IPS-15b (cell line): ENCODE data around the gene RAB11FIP4.

Experiments
- H3K27me3 ChIP-seq: one replicate; pipeline ENCODE4 v1.6.1; 2013; ENCODE audit warnings: low read length; ENCODE audit not compliant: control insufficient read depth, insufficient read depth
- H3K36me3 ChIP-seq: one replicate; pipeline ENCODE4 v1.6.1; 2013; ENCODE audit warnings: low read length; ENCODE audit not compliant: control insufficient read depth, insufficient read depth
- H3K4me1 ChIP-seq: one replicate; pipeline ENCODE4 v1.6.1; 2013; ENCODE audit warnings: mild to moderate bottlenecking, low read length; ENCODE audit not compliant: control insufficient read depth, insufficient read depth
- H3K4me3 ChIP-seq: one replicate; pipeline ENCODE4 v1.5.1; 2013; ENCODE audit warnings: low read depth, low read length
- H3K9ac ChIP-seq: one replicate; pipeline ENCODE4 v1.6.1; 2013; ENCODE audit warnings: low read depth, mild to moderate bottlenecking, low read length
- H3K9me3 ChIP-seq: one replicate; pipeline ENCODE4 v1.6.1; 2013; ENCODE audit warnings: mild to moderate bottlenecking, low read length; ENCODE audit not compliant: control insufficient read depth, insufficient read depth

Gene RAB11FIP4

DNA sequence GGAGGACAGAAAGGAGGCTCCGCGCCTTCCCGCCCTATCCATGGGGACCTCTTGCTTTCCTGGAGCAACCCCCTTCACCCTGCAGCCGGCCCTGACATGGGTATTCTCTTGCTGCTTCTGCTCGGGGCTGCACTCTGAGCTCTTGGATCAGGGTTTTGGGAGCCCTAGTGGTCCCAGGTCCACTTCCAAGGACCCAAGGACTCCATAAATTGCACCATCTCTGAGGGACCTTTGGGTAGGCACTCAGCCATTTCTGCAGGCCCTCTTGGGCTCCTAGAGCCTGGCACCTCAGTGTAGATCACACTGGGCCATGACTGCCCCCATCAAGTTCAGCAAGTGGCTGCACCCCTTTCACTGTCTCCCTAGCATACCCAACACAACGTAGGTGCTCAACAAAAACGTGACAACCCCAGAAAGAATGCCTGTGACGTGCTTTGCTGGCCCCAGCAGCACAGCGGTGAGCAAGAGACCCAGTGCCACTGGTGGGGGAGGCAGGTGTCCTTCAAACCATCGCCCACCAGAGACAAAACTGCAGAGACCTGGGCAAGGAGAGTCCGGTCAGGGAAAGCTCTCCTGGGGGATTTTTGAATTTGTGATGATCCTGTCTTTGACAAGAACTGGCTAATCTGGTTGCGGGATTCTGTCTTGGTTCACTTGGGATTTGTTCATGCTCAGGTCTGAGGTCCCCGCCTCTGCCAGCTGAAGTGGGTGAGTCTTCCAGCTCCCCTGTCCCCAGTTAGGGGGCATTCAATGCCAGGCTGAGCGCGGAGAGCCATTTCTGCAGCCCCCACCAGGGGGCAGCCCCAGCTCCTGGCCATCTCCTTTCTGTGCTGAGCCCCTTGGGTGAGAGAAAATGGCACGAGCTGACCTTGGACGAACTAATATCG lies 2.5 kb upstream of the RAB11FIP4 start:
- Histone ChIP-seq H3K36me3 (no peaks in the 10 kb centered on the region), H3K4me3 (peak overlapping the region; percentile 35), H3K9me3 (no peaks in the 10 kb centered on the region), H3K9ac (no peak overlapping the region), H3K27me3 (peaks cover 24% of the 10 kb centered on the region), H3K4me1 (peaks cover 4% of the 10 kb centered on the region)

- Histone ChIP-seq H3K4me1 (peaks cover 4% of the 10 kb centered on the region), H3K9me3 (no peaks in the 10 kb centered on the region), H3K27me3 (peaks cover 24% of the 10 kb centered on the region), H3K9ac (no peak overlapping the region), H3K36me3 (no peaks in the 10 kb centered on the region), H3K4me3 (peak overlapping the region; percentile 65)
Observed at GRCh38 chr17:31389657-31390381, 1.7 kb upstream of the RAB11FIP4 start.

GRCh38 chr17:31390426-31390747 lies 1.1 kb upstream of the RAB11FIP4 start:
- peaks cover 24% of the 10 kb centered on the region for H3K27me3 ChIP-seq
- no peaks in the 10 kb centered on the region for H3K9me3 ChIP-seq
- H3K4me1 ChIP-seq: peaks cover 4% of the 10 kb centered on the region
- no peak overlapping the region for H3K9ac ChIP-seq
- H3K36me3 ChIP-seq: no peaks in the 10 kb centered on the region
- H3K4me3 ChIP-seq: peak overlapping the region; percentile 65

DNA sequence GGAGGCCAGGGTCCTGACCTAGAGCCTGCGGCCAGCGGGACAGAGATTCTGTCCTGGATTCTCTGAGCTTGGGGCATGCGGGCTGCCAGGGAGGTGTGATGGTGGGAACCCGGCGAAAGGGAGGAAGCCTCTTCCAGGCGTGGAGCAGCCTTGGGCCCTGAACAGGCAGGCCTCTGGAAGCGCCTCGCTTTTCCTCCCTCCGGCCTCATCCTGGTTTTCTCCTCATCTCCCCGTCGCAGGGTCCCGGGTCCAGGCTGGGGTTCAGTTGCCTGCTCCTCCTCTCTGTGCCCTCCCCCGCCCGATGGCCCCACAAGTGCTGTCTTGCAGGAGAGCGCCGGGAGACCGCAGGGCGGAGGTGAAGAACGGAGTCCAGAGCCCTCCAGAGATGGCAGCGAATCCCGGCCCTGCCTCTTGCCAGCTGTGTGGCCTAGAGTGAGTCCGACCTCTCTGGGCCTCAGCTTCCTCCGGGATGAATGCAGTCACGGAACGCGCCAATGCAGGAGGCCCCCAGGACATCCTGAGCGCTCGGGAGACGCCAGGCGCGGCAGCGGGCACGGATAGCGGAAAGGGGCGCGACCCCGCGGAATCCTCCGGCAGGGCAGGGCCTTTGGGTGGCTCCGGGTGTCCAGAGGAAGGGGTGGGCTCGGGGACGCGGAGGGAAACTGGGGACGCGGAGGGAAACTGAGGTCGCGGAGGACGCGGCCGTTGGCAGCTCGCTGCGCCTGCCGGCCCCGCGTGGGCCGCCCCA lies 553 bp upstream of the RAB11FIP4 start:
- no peak overlapping the region for H3K9ac ChIP-seq
- peak overlapping the region; percentile 65 for H3K4me3 ChIP-seq
- H3K4me1 ChIP-seq: peaks cover 4% of the 10 kb centered on the region
- H3K27me3 ChIP-seq: peaks cover 24% of the 10 kb centered on the region
- H3K36me3 ChIP-seq: no peaks in the 10 kb centered on the region
- H3K9me3 ChIP-seq: no peaks in the 10 kb centered on the region

DNA sequence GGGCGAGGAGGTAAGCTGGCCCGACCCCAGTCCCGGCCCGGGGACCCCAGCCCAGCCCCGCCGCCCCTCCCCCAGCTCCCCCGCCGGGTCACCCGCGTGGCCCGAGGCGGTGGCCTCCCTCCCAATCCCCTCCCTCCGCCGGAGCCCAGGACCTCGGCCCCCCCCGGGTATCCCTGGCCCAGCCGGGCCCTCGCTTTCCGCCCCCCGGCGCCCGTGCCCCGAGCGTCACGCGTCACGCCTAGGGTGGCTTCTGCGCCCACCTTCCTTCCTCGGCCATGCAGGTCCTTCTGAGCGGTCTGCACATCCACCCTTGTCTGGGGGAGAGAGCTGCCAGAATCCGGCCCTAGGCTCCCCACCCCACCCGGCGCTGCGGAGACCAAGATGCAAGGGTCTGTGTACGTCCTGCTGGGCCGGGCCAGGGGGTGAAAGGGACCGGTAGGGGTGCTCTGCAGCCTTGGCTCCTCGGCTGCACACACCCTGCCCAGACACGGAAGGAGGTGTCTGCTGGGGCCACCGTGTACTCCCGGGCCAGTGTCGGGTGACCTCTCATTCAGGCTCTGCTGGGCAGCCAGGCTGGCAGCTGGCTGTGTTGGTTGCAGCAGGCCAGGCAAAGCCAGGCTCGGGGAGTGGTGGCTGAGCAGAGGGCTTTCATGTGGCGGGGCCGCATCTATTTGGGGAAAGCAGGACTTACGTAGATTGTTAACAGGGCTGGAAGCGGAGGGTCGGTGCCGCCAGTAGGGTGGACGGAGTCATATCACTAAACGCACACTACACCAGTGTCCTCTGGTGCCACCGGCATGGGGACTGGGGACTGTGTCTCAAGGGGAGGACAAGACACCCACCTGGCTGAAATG lies 754 bp downstream of the RAB11FIP4 start:
- Histone ChIP-seq H3K4me3 (peak overlapping the region; percentile 59), H3K36me3 (no peaks in the 10 kb centered on the region), H3K9ac (no peak overlapping the region), H3K4me1 (peaks cover 4% of the 10 kb centered on the region), H3K9me3 (no peaks in the 10 kb centered on the region), H3K27me3 (peaks cover 24% of the 10 kb centered on the region)

DNA sequence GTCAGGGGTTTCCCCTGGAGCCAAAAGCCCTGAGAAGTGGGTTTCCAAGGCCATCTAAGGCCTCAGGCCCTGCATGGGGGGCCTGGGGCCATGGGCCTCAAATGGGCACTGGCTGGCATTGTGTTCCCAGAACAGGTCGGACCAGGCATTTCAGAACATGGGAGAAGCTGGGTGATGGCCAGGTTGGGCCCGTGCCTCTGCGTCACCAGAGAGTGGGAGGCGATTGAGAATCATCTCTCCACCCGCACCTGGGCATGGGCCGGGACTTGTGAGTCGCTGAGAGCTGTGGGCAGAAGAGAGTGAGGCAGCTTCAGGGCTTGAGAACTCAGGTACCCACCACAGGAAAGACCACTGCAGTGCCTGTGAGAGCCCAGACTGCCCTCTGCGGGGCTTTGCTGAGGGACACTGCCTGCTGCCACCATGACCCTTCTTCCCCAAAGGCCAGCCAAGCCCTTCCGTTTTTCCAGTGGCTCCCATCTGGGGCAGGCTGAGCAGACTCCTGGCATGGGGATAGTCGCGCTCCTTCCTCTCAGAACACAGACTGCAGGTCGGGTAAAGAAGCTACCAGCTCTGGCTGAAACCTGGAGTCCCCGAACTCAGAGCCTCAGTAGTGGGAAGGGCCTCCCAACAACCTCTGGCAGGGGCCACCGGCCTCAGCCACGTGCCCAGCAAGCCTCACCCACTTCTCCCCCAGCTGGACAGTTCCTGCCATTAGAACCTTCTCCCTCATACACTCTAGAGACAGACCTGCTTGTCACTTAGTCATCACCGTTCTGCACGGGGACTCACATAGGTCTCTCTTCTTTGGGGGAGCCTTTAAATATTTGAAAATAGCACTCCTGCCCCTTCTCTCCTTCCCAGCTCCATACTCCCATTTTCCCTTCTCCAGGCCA lies 1.6 kb downstream of the RAB11FIP4 start:
- Histone ChIP-seq H3K27me3 (peaks cover 24% of the 10 kb centered on the region), H3K36me3 (no peaks in the 10 kb centered on the region), H3K4me1 (peaks cover 4% of the 10 kb centered on the region), H3K9ac (no peak overlapping the region), H3K4me3 (no peak overlapping the region), H3K9me3 (no peaks in the 10 kb centered on the region)

DNA sequence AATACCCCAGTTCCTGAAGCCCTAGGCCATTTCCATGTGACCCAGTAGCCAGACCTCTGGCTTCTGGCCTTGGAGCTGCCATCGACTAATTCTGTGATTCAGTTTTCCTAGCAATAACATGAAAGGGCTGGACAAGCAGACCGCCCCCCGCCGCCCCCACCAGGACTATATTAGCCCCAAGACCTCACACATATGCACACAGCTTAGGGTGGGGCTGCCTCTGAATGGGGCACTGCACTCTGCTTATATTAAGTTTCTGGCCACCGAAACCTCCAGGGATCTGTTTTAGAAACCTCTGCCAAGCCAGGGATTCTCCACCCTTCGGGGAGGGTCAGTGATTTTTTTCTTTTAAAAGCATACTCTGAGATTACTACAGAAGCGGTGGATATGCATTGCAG lies 2.3 kb downstream of the RAB11FIP4 start:
- Histone ChIP-seq H3K9me3 (no peaks in the 10 kb centered on the region), H3K36me3 (no peaks in the 10 kb centered on the region), H3K4me1 (peaks cover 4% of the 10 kb centered on the region), H3K9ac (no peak overlapping the region), H3K27me3 (peaks cover 24% of the 10 kb centered on the region), H3K4me3 (no peak overlapping the region)

GRCh38 chr17:31394544-31394943 lies 3.1 kb downstream of the RAB11FIP4 start:
- H3K4me3 ChIP-seq: no peak overlapping the region
- H3K27me3 ChIP-seq: peaks cover 24% of the 10 kb centered on the region
- H3K9ac ChIP-seq: no peak overlapping the region
- H3K9me3 ChIP-seq: no peaks in the 10 kb centered on the region
- peaks cover 3% of the 10 kb centered on the region for H3K4me1 ChIP-seq
- no peaks in the 10 kb centered on the region for H3K36me3 ChIP-seq

DNA sequence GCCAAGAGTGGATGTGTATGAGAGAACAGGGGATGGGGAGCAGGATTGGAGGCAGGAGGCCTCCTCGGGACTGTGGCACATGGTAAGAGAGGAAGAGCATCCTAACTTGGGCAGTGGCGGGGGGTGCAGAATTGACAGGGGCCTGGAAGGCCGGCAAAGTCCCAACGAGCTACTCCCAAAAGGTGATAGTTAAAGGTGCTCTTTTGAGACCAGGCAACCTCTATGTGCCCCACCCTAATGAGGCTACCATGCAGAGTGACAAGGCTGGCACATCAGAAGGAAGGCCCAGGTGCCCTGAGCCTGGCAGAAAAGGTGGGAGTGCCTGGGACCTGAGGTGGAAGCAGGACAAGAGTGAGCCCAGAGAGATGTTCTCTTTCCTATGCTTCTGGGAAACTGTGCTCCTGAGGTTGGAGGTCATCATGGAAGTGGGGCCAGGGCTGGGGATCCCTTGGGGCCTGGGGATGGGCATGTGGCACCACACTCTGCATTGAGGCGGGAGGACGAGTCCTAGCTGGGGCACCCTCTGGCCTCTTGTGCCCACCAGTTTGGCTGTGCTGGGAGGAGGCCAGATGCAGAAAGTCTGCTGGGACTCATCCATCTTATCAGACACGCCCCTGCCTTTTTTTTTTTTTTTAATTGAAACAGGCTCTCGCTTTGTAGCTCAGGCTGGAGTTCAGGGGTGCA lies 5.9 kb downstream of the RAB11FIP4 start:
- H3K27me3 ChIP-seq: peaks cover 5% of the 10 kb centered on the region

More for the DNA sequence above, 5.9 kb downstream of the RAB11FIP4 start:
- H3K9me3 ChIP-seq: no peaks in the 10 kb centered on the region
- no peaks in the 10 kb centered on the region for H3K4me1 ChIP-seq
- H3K4me3 ChIP-seq: no peak overlapping the region
- H3K9ac ChIP-seq: no peak overlapping the region
- peaks cover 3% of the 10 kb centered on the region for H3K36me3 ChIP-seq
